ENCODE results near the gene UIMC1.
"Not testable (repeated sequence)": the region's sequence is repeated elsewhere in the genome, so short reads cannot be mapped to it uniquely, and the experiment has no call there.

UIMC1 gene

GRCh38 chr5:176998828-176999227 is 7.8 kb downstream of the UIMC1 start:
- peaks cover 34 to 54% of the 10 kb centered on the region in 2 donors for H3K4me1 Mint-ChIP-seq (ENCODE audit: low read depth in 2 of 2)
- H3K36me3 Mint-ChIP-seq (ENCODE audit: insufficient read depth), result no peaks in the 10 kb centered on the region
- H3K27ac Mint-ChIP-seq, result no peak overlapping the region
- H3K27me3 Mint-ChIP-seq, result no peaks in the 10 kb centered on the region
- no peak overlapping the region for H3K4me3 Mint-ChIP-seq
- H3K9me3 Mint-ChIP-seq, result no peaks in the 10 kb centered on the region
- ATAC-seq (replicated peaks) (no peak), DNase-seq (no peak)

- peaks cover 5% of the 10 kb centered on the region for H3K36me3 Mint-ChIP-seq (ENCODE audit: insufficient read depth)
- H3K27me3 Mint-ChIP-seq, result no peaks in the 10 kb centered on the region
- ATAC-seq (replicated peaks) (no peak), DNase-seq (no peak)
- H3K4me1 Mint-ChIP-seq (ENCODE audit: low read depth in 2 of 2), result peaks cover 33 to 52% of the 10 kb centered on the region in 2 donors
- no peak overlapping the region for H3K4me3 Mint-ChIP-seq
- H3K27ac Mint-ChIP-seq, result peak overlapping the region in 1 of 2 donors; percentile 9
- H3K9me3 Mint-ChIP-seq, result no peaks in the 10 kb centered on the region
These were observed 9.8 kb downstream of the UIMC1 start for GRCh38 chr5:176996780-176997179.

- Mint-ChIP-seq H3K9me3 (no peaks in the 10 kb centered on the region), H3K36me3 (ENCODE audit: insufficient read depth) (peaks cover 5% of the 10 kb centered on the region), H3K4me1 (ENCODE audit: low read depth in 2 of 2) (peaks cover 33 to 50% of the 10 kb centered on the region in 2 donors), H3K4me3 (no peak overlapping the region), H3K27ac (peak overlapping the region in 1 of 2 donors; percentile 9), H3K27me3 (no peaks in the 10 kb centered on the region)
- no peak for DNase-seq
- ATAC-seq (replicated peaks), result no peak
These were observed 10.4 kb downstream of the UIMC1 start for GRCh38 chr5:176995896-176996767.

GRCh38 chr5:176995122-176995490 is 11.5 kb downstream of the UIMC1 start:
- no peaks in the 10 kb centered on the region for H3K27me3 Mint-ChIP-seq
- peaks cover 33 to 46% of the 10 kb centered on the region in 2 donors for H3K4me1 Mint-ChIP-seq (ENCODE audit: low read depth in 2 of 2)
- H3K27ac Mint-ChIP-seq, result peak overlapping the region; percentile 52 to 59
- no peak for ATAC-seq (replicated peaks)
- DNase-seq, result no peak
- H3K36me3 Mint-ChIP-seq (ENCODE audit: insufficient read depth), result peaks cover 5% of the 10 kb centered on the region
- no peak overlapping the region for H3K4me3 Mint-ChIP-seq
- H3K9me3 Mint-ChIP-seq, result no peaks in the 10 kb centered on the region

GRCh38 chr5:176994460-176995121 is 12.0 kb downstream of the UIMC1 start:
- Mint-ChIP-seq H3K36me3 (ENCODE audit: insufficient read depth) (peaks cover 5% of the 10 kb centered on the region), H3K27me3 (no peaks in the 10 kb centered on the region), H3K9me3 (no peaks in the 10 kb centered on the region), H3K4me1 (ENCODE audit: low read depth in 2 of 2) (peaks cover 33 to 44% of the 10 kb centered on the region in 2 donors), H3K4me3 (no peak overlapping the region), H3K27ac (peak overlapping the region; percentile 52 to 59)
- ATAC-seq (replicated peaks), result no peak
- DNase-seq, result no peak

GRCh38 chr5:176993081-176993480 is 13.5 kb downstream of the UIMC1 start:
- not testable (repeated sequence) for H3K27ac Mint-ChIP-seq
- H3K4me1 Mint-ChIP-seq (ENCODE audit: low read depth in 2 of 2), result peaks cover 33 to 46% of the 10 kb centered on the region in 2 donors

GRCh38 chr5:176987583-176987982 is 19.0 kb downstream of the UIMC1 start:
- Mint-ChIP-seq H3K27ac (peak overlapping the region; percentile 4 to 31), H3K4me1 (ENCODE audit: low read depth in 2 of 2) (peaks cover 18 to 26% of the 10 kb centered on the region in 2 donors), H3K27me3 (no peaks in the 10 kb centered on the region), H3K9me3 (no peaks in the 10 kb centered on the region), H3K4me3 (no peak overlapping the region), H3K36me3 (ENCODE audit: insufficient read depth) (peaks cover 4% of the 10 kb centered on the region)
- ATAC-seq (replicated peaks) (no peak), DNase-seq (no peak)

More at GRCh38 chr5:176993081-176993480, 13.5 kb downstream of the UIMC1 start:
- not testable (repeated sequence) for H3K9me3 Mint-ChIP-seq; H3K36me3 Mint-ChIP-seq (ENCODE audit: insufficient read depth); ATAC-seq (replicated peaks); H3K27me3 Mint-ChIP-seq; DNase-seq; H3K4me3 Mint-ChIP-seq

- no peaks in the 10 kb centered on the region for H3K9me3 Mint-ChIP-seq
- H3K4me1 Mint-ChIP-seq (ENCODE audit: low read depth in 2 of 2), result peaks cover 18 to 26% of the 10 kb centered on the region in 2 donors
- H3K36me3 Mint-ChIP-seq (ENCODE audit: insufficient read depth), result peaks cover 14% of the 10 kb centered on the region
- ATAC-seq (replicated peaks) (no peak), DNase-seq (no peak)
- H3K27me3 Mint-ChIP-seq, result no peaks in the 10 kb centered on the region
- H3K4me3 Mint-ChIP-seq, result no peak overlapping the region
- no peak overlapping the region for H3K27ac Mint-ChIP-seq
These were observed 20.3 kb downstream of the UIMC1 start for GRCh38 chr5:176986280-176986679.

- Mint-ChIP-seq H3K27me3 (no peaks in the 10 kb centered on the region), H3K36me3 (ENCODE audit: insufficient read depth) (peaks cover 21% of the 10 kb centered on the region), H3K4me3 (peak overlapping the region; percentile 48 to 50), H3K4me1 (ENCODE audit: low read depth in 2 of 2) (peaks cover 18 to 22% of the 10 kb centered on the region in 2 donors), H3K27ac (peak overlapping the region; percentile 77 to 80), H3K9me3 (no peaks in the 10 kb centered on the region)
- DNase-seq (peak; percentile 8 to 19 (median 12)), ATAC-seq (replicated peaks) (peak; percentile 99)
These were observed 21.1 kb downstream of the UIMC1 start for GRCh38 chr5:176985516-176985915.

- H3K4me3 Mint-ChIP-seq; H3K27me3 Mint-ChIP-seq; H3K9me3 Mint-ChIP-seq; DNase-seq; ATAC-seq (replicated peaks); H3K27ac Mint-ChIP-seq: not testable (repeated sequence)
- Mint-ChIP-seq H3K36me3 (ENCODE audit: insufficient read depth) (peaks cover 31% of the 10 kb centered on the region), H3K4me1 (ENCODE audit: low read depth in 2 of 2) (peaks cover 14 to 27% of the 10 kb centered on the region in 2 donors)
These were observed 22.4 kb downstream of the UIMC1 start for GRCh38 chr5:176984176-176984575.

- H3K9me3 Mint-ChIP-seq; H3K27ac Mint-ChIP-seq; H3K27me3 Mint-ChIP-seq; ATAC-seq (replicated peaks); H3K4me3 Mint-ChIP-seq; DNase-seq: not testable (repeated sequence)
- H3K36me3 Mint-ChIP-seq (ENCODE audit: insufficient read depth), result peaks cover 37% of the 10 kb centered on the region
- peaks cover 18 to 30% of the 10 kb centered on the region in 2 donors for H3K4me1 Mint-ChIP-seq (ENCODE audit: low read depth in 2 of 2)
These were observed 23.0 kb downstream of the UIMC1 start for GRCh38 chr5:176983593-176983992.

GRCh38 chr5:176983112-176983511 is 23.5 kb downstream of the UIMC1 start:
- not testable (repeated sequence) for H3K27me3 Mint-ChIP-seq; H3K9me3 Mint-ChIP-seq; ATAC-seq (replicated peaks); H3K4me3 Mint-ChIP-seq; DNase-seq
- H3K36me3 Mint-ChIP-seq (ENCODE audit: insufficient read depth), result peaks cover 38% of the 10 kb centered on the region
- H3K4me1 Mint-ChIP-seq (ENCODE audit: low read depth in 2 of 2), result peaks cover 17 to 26% of the 10 kb centered on the region in 2 donors
- peak overlapping the region; percentile 8 to 13 for H3K27ac Mint-ChIP-seq

- Mint-ChIP-seq H3K36me3 (ENCODE audit: insufficient read depth) (peaks cover 49% of the 10 kb centered on the region), H3K4me3 (no peak overlapping the region), H3K27me3 (no peaks in the 10 kb centered on the region), H3K27ac (peak overlapping the region in 1 of 2 donors; percentile 44), H3K9me3 (no peaks in the 10 kb centered on the region), H3K4me1 (ENCODE audit: low read depth in 2 of 2) (peaks cover 11 to 22% of the 10 kb centered on the region in 2 donors)
- no peak for ATAC-seq (replicated peaks)
- DNase-seq, result no peak
These were observed 25.8 kb downstream of the UIMC1 start for GRCh38 chr5:176980818-176981217.
